Neuronal stem cell (in vitro differentiated cells): ENCODE measurements around the gene BRSK2.
A peak's percentile ranks its signal among the peaks of the same experiment; 100 is the strongest.

ENCODE experiments used
- DNase-seq: peaks from one replicate; pipeline ENCODE4 v3.0.0-alpha.2; 2013; ENCODE audit warnings: low spot score
- H2AFZ ChIP-seq: one replicate; pipeline ENCODE4 v1.6.1; 2013; ENCODE audit warnings: mild to moderate bottlenecking, low read length, inconsistent platforms
- H2AK5ac ChIP-seq: 2 replicates; pipeline ENCODE4 v1.6.1; 2013; ENCODE audit warnings: low read depth, mild to moderate bottlenecking, inconsistent platforms, low read length, moderate library complexity, mixed read lengths
- H2BK120ac ChIP-seq: 2 replicates; pipeline ENCODE4 v1.6.1; 2013; ENCODE audit warnings: low read depth, mild to moderate bottlenecking, inconsistent platforms, low read length, moderate library complexity, mixed read lengths
- H2BK12ac ChIP-seq: one replicate; pipeline ENCODE4 v1.6.1; 2013; ENCODE audit warnings: low read length, inconsistent platforms
- H2BK15ac ChIP-seq: 2 replicates; pipeline ENCODE4 v1.6.1; 2013; ENCODE audit warnings: mild to moderate bottlenecking, low read length, inconsistent platforms, mixed read lengths
- H2BK5ac ChIP-seq: one replicate; pipeline ENCODE4 v1.6.1; 2013; ENCODE audit warnings: inconsistent platforms, mild to moderate bottlenecking, low read length, moderate library complexity
- H3K14ac ChIP-seq: one replicate; pipeline ENCODE4 v1.6.1; 2013; ENCODE audit warnings: low read length, inconsistent platforms
- H3K18ac ChIP-seq: 2 replicates; pipeline ENCODE4 v1.6.1; 2013; ENCODE audit warnings: low read length, inconsistent platforms
- H3K23ac ChIP-seq: 2 replicates; pipeline ENCODE4 v1.6.1; 2013; ENCODE audit warnings: low read depth, mild to moderate bottlenecking, mixed read lengths, low read length, inconsistent platforms; ENCODE audit not compliant: poor library complexity
- H3K27ac ChIP-seq: replicated peaks from 3 replicates; pipeline ENCODE4 v1.5.1; 2013; ENCODE audit warnings: low read length, inconsistent platforms
- H3K27me3 ChIP-seq, 3 experiments: 2 replicates each; pipeline ENCODE4 v1.6.1; 2013; ENCODE audit warnings: low read length in 3 of 3, mild to moderate bottlenecking in 2 of 3, inconsistent platforms in 1 of 3, low read depth in 1 of 3, mixed read lengths in 1 of 3, moderate library complexity in 1 of 3; ENCODE audit not compliant: control insufficient read depth in 3 of 3, insufficient read depth in 3 of 3
- H3K36me3 ChIP-seq, 2 donors: replicated peaks in 1 of 2; 2 replicates each; pipeline ENCODE4 v1.6.1; 2013; ENCODE audit warnings: low read length in 2 of 2; ENCODE audit not compliant: control insufficient read depth in 2 of 2, insufficient read depth in 2 of 2
- H3K4ac ChIP-seq: 2 replicates; pipeline ENCODE4 v1.6.1; 2013; ENCODE audit warnings: inconsistent platforms, mild to moderate bottlenecking, low read length, moderate library complexity
- H3K4me1 ChIP-seq, 2 donors: 1 replicate in 1 of 2; 2 replicates in 1 of 2; pipeline ENCODE4 v1.6.1; 2013; ENCODE audit warnings: low read length in 2 of 2, low read depth in 1 of 2; ENCODE audit not compliant: control insufficient read depth in 2 of 2, insufficient read depth in 1 of 2
- H3K4me2 ChIP-seq: one replicate; pipeline ENCODE4 v1.6.1; 2013; ENCODE audit warnings: mild to moderate bottlenecking, low read length, inconsistent platforms; ENCODE audit not compliant: insufficient read depth, poor library complexity, severe bottlenecking
- H3K4me3 ChIP-seq, 2 donors: 2 replicates each; pipeline ENCODE4 v1.5.1; 2013; ENCODE audit warnings: low read length in 2 of 2, mild to moderate bottlenecking in 2 of 2, inconsistent platforms in 1 of 2, moderate library complexity in 1 of 2
- H3K79me1 ChIP-seq: one replicate; pipeline ENCODE4 v1.6.1; 2013; ENCODE audit warnings: low read depth, mild to moderate bottlenecking, inconsistent platforms, low read length, moderate library complexity
- H3K9ac ChIP-seq: one replicate; pipeline ENCODE4 v1.6.1; 2013; ENCODE audit warnings: mild to moderate bottlenecking, low read depth, low read length, inconsistent platforms; ENCODE audit not compliant: poor library complexity
- H3K9me3 ChIP-seq, 2 donors: replicated peaks in 1 of 2; 2 replicates each; pipeline versions ENCODE3 to v1.6.1; 2013; ENCODE audit warnings: low read length in 2 of 2, mild to moderate bottlenecking in 2 of 2, inconsistent platforms in 1 of 2, low read depth in 1 of 2, mixed read lengths in 1 of 2, moderate library complexity in 1 of 2; ENCODE audit not compliant: control insufficient read depth in 2 of 2, insufficient read depth in 1 of 2
- H4K8ac ChIP-seq: one replicate; pipeline ENCODE4 v1.6.1; 2013; ENCODE audit warnings: low read depth, mild to moderate bottlenecking, inconsistent platforms, low read length, moderate library complexity
- H4K91ac ChIP-seq: one replicate; pipeline ENCODE4 v1.6.1; 2013; ENCODE audit warnings: low read length, low read depth, mild to moderate bottlenecking, inconsistent platforms; ENCODE audit not compliant: poor library complexity
- WGBS, 2 donors: extraction: QIAGEN DNeasy Blood & Tissue Kit; methylation state at CpG; one replicate each; pipeline ENCODE4 v1.1.7; 2013; ENCODE audit warnings: missing lambda C conversion rate in 2 of 2, mixed read lengths in 1 of 2; ENCODE audit not compliant: insufficient read length in 2 of 2, insufficient replicate concordance in 1 of 2; ENCODE audit errors: extremely low coverage in 2 of 2; 5-methylcytosine and 5-hydroxymethylcytosine counted together

Gene BRSK2

GRCh38 chr11:1467270-1467669, 77.5 kb downstream of the BRSK2 start:
- Histone ChIP-seq H3K23ac (no peak overlapping the region), H2BK5ac (no peak overlapping the region), H2AFZ (no peak overlapping the region), H3K9ac (peak overlapping the region; percentile 77), H3K27me3 (no peaks in the 10 kb centered on the region), H3K4ac (no peak overlapping the region), H3K18ac (peak overlapping the region; percentile 87), H4K8ac (no peak overlapping the region), H2BK12ac (no peak overlapping the region), H2BK15ac (no peak overlapping the region), H3K9me3 (peaks cover 8 to 9% of the 10 kb centered on the region in 2 donors), H2AK5ac (no peak overlapping the region), H4K91ac (no peak overlapping the region), H3K4me1 (peaks cover 0 to 11% of the 10 kb centered on the region in 2 donors), H3K14ac (peak overlapping the region; percentile 38), H3K27ac (no peak overlapping the region), H3K4me2 (no peak overlapping the region), H3K4me3 (no peak overlapping the region), H3K36me3 (peaks cover 13 to 18% of the 10 kb centered on the region in 2 donors), H3K79me1 (peaks cover 4% of the 10 kb centered on the region), H2BK120ac (no peak overlapping the region)
- WGBS, 2 donors = no CpG with 5 or more reads among the region's 9 CpGs
- no peak for DNase-seq

GRCh38 chr11:1468002-1468401, 78.3 kb downstream of the BRSK2 start:
- Histone ChIP-seq H2AFZ (no peak overlapping the region), H3K23ac (peak overlapping the region; percentile 73), H3K27me3 (no peaks in the 10 kb centered on the region), H2AK5ac (peak overlapping the region; percentile 75), H2BK12ac (no peak overlapping the region), H3K9ac (peak overlapping the region; percentile 21), H4K91ac (peak overlapping the region; percentile 53), H2BK120ac (no peak overlapping the region), H2BK5ac (peak overlapping the region; percentile 75), H3K4me1 (peaks cover 0 to 11% of the 10 kb centered on the region in 2 donors), H3K79me1 (peaks cover 4% of the 10 kb centered on the region), H4K8ac (no peak overlapping the region), H3K4me3 (no peak overlapping the region), H3K4ac (no peak overlapping the region), H3K36me3 (peaks cover 7 to 11% of the 10 kb centered on the region in 2 donors), H3K18ac (peak overlapping the region; percentile 87), H2BK15ac (no peak overlapping the region), H3K14ac (peak overlapping the region; percentile 56), H3K9me3 (peaks cover 7 to 8% of the 10 kb centered on the region in 2 donors), H3K4me2 (no peak overlapping the region), H3K27ac (no peak overlapping the region)
- DNase-seq = no peak
- no CpG with 5 or more reads among the region's 18 CpGs for whole genome bisulfite sequencing, 2 donors

- peak overlapping the region; percentile 89 for H3K14ac ChIP-seq
- peaks cover 0 to 11% of the 10 kb centered on the region in 2 donors for H3K4me1 ChIP-seq
- H3K9ac ChIP-seq = no peak overlapping the region
- WGBS, 2 donors = no CpG with 5 or more reads among the region's 19 CpGs
- H4K8ac ChIP-seq = peak overlapping the region; percentile 6
- peak overlapping the region; percentile 87 for H3K18ac ChIP-seq
- H3K4ac ChIP-seq = peak overlapping the region; percentile 53
- no peak overlapping the region for H2BK12ac ChIP-seq
- H4K91ac ChIP-seq = peak overlapping the region; percentile 53
- H3K4me3 ChIP-seq = no peak overlapping the region
- H2BK15ac ChIP-seq = peak overlapping the region; percentile 33
- H2BK5ac ChIP-seq = peak overlapping the region; percentile 75
- H3K27ac ChIP-seq = no peak overlapping the region
- DNase-seq = no peak
- H2AFZ ChIP-seq = no peak overlapping the region
- H3K36me3 ChIP-seq = peaks cover 4 to 5% of the 10 kb centered on the region in 2 donors
- peaks cover 4% of the 10 kb centered on the region for H3K79me1 ChIP-seq
- peak overlapping the region; percentile 65 for H3K23ac ChIP-seq
- peak overlapping the region; percentile 75 for H2AK5ac ChIP-seq
- H3K27me3 ChIP-seq = no peaks in the 10 kb centered on the region
- peaks cover 4 to 5% of the 10 kb centered on the region in 2 donors for H3K9me3 ChIP-seq
- H2BK120ac ChIP-seq = no peak overlapping the region
- no peak overlapping the region for H3K4me2 ChIP-seq
These were observed 78.8 kb downstream of the BRSK2 start for GRCh38 chr11:1468473-1469066.

GRCh38 chr11:1469287-1469910, 79.7 kb downstream of the BRSK2 start:
- H3K4me2 ChIP-seq = no peak overlapping the region
- no peak overlapping the region for H2AFZ ChIP-seq
- WGBS, 2 donors = no CpG with 5 or more reads among the region's 19 CpGs
- H3K27me3 ChIP-seq = no peaks in the 10 kb centered on the region
- H3K79me1 ChIP-seq = peaks cover 4% of the 10 kb centered on the region
- peak overlapping the region; percentile 77 for H3K9ac ChIP-seq
- H3K27ac ChIP-seq = no peak overlapping the region
- H3K36me3 ChIP-seq = peaks cover 4% of the 10 kb centered on the region in 2 donors
- peak overlapping the region; percentile 87 for H3K18ac ChIP-seq
- H4K91ac ChIP-seq = no peak overlapping the region
- no peak overlapping the region for H2BK15ac ChIP-seq
- no peak overlapping the region for H4K8ac ChIP-seq
- no peak overlapping the region for H2BK12ac ChIP-seq
- no peak overlapping the region for H2BK120ac ChIP-seq
- peaks cover 0 to 11% of the 10 kb centered on the region in 2 donors for H3K4me1 ChIP-seq
- H3K9me3 ChIP-seq = peaks cover 0 to 2% of the 10 kb centered on the region in 2 donors
- H2AK5ac ChIP-seq = peak overlapping the region; percentile 75
- peak overlapping the region; percentile 65 for H3K23ac ChIP-seq
- no peak overlapping the region for H3K4me3 ChIP-seq
- peak overlapping the region; percentile 89 for H3K14ac ChIP-seq
- DNase-seq = no peak
- no peak overlapping the region for H3K4ac ChIP-seq
- H2BK5ac ChIP-seq = peak overlapping the region; percentile 48
